KMS-11 (cell line): ENCODE measurements around the gene LMTK2.

Experiments
- H2AFZ ChIP-seq: fragments of 200-600 bp; sonication (generic); 2 replicates; pipeline ENCODE4 v1.6.1; 2016; ENCODE audit warnings: antibody characterized with exemption, mixed run types, low read depth
- H3K27ac ChIP-seq: fragments of 200-600 bp; sonication (generic); 2 replicates; pipeline ENCODE4 v1.6.1; 2016; ENCODE audit warnings: mild to moderate bottlenecking, mixed run types
- H3K27me3 ChIP-seq: fragments of 200-600 bp; sonication (generic); 2 replicates; pipeline ENCODE4 v1.6.1; 2017; ENCODE audit warnings: mild to moderate bottlenecking, low read depth, mixed run types, moderate library complexity; ENCODE audit not compliant: insufficient read depth
- H3K36me3 ChIP-seq: fragments of 200-600 bp; sonication (generic); 2 replicates; pipeline ENCODE4 v1.6.1; 2017; ENCODE audit warnings: mild to moderate bottlenecking, mixed run types; ENCODE audit not compliant: insufficient read depth
- H3K4me1 ChIP-seq: fragments of 200-600 bp; sonication (generic); 2 replicates; pipeline ENCODE4 v1.6.1; 2016; ENCODE audit warnings: mild to moderate bottlenecking, low read depth, mixed run types; ENCODE audit not compliant: poor library complexity, severe bottlenecking
- H3K4me2 ChIP-seq: fragments of 200-600 bp; sonication (generic); 2 replicates; pipeline ENCODE4 v1.7.0; 2016; ENCODE audit warnings: mild to moderate bottlenecking, mixed run types
- H3K4me3 ChIP-seq: fragments of 200-600 bp; sonication (generic); IDR thresholded peaks from 2 replicates; pipeline ENCODE4 v1.6.1; 2017; ENCODE audit warnings: low read depth, low read length, mixed read lengths; ENCODE audit not compliant: insufficient read depth
- H3K79me2 ChIP-seq: fragments of 200-600 bp; sonication (generic); 2 replicates; pipeline ENCODE4 v1.6.1; 2016; ENCODE audit warnings: low read depth, mixed run types; ENCODE audit not compliant: insufficient read depth
- H3K9ac ChIP-seq: fragments of 200-600 bp; sonication (generic); 2 replicates; pipeline ENCODE4 v1.6.1; 2016; ENCODE audit warnings: mild to moderate bottlenecking, mixed run types
- H4K20me1 ChIP-seq: fragments of 200-600 bp; sonication (generic); 2 replicates; pipeline ENCODE4 v1.6.1; 2016; ENCODE audit warnings: mild to moderate bottlenecking, mixed run types; ENCODE audit not compliant: insufficient read depth
- TF ChIP-seq, protein P1 (sequence below): fragments of 200-600 bp; sonication (generic); conservative IDR thresholded peaks from 2 replicates; pipeline ENCODE4 v1.6.1; 2017; ENCODE audit warnings: low read depth, mild to moderate bottlenecking, antibody characterized with exemption, low read length, moderate library complexity, mixed read lengths

LMTK2 gene

GRCh38 chr7:98112077-98112476 lies 5.4 kb downstream of the LMTK2 start:
- H4K20me1 ChIP-seq: no peaks in the 10 kb centered on the region
- peaks cover 66% of the 10 kb centered on the region for H3K79me2 ChIP-seq

DNA sequence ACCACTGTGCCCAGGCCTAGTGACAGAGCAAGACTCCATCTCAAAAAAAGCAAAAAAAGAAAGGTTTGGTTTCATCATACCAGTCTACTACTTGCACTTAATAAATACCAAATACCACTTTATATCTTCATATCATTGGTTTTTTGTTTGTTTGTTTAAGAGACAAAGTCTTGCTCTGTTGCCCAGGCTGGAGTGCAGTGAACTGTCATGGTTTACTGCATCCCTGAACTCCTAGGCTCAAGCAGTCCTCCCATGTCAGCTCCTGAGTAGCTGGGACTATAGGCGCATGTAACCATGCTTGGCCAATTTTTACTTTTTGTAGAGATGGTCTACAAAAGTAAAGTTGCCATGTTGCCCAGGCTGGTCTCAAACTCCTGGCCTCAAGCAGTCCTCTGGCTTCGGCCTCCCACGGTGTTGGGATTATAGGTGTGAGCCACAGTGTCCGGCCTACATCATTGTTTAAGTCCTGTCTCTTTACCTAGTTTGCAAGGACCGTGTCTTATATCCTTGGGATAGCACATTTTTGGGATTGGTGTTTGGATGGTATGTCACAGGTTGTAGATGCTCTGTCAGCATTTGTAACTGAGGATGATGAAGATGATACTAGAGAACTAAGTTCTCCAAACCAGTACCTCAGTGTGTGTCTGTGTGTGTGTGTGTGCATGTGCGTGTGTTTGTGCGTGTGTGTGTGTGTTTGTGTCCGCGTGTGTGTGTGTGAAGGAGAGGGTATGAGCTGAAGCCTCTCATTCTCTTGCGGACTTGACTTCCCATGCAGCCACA lies 9.3 kb downstream of the LMTK2 start:
- Histone ChIP-seq H3K4me2 (no peak overlapping the region), H3K4me1 (no peaks in the 10 kb centered on the region), H3K36me3 (no peaks in the 10 kb centered on the region), H3K9ac (no peak overlapping the region), H2AFZ (no peak overlapping the region), H3K79me2 (peaks cover 38% of the 10 kb centered on the region; the same call in 1 of the 2 replicates), H3K27ac (no peak overlapping the region), H4K20me1 (no peaks in the 10 kb centered on the region), H3K4me3 (no peak overlapping the region), H3K27me3 (no peaks in the 10 kb centered on the region)
- TF ChIP-seq, protein P1, sequence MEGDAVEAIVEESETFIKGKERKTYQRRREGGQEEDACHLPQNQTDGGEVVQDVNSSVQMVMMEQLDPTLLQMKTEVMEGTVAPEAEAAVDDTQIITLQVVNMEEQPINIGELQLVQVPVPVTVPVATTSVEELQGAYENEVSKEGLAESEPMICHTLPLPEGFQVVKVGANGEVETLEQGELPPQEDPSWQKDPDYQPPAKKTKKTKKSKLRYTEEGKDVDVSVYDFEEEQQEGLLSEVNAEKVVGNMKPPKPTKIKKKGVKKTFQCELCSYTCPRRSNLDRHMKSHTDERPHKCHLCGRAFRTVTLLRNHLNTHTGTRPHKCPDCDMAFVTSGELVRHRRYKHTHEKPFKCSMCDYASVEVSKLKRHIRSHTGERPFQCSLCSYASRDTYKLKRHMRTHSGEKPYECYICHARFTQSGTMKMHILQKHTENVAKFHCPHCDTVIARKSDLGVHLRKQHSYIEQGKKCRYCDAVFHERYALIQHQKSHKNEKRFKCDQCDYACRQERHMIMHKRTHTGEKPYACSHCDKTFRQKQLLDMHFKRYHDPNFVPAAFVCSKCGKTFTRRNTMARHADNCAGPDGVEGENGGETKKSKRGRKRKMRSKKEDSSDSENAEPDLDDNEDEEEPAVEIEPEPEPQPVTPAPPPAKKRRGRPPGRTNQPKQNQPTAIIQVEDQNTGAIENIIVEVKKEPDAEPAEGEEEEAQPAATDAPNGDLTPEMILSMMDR: no peak

More at GRCh38 chr7:98112077-98112476, 5.4 kb downstream of the LMTK2 start:
- Histone ChIP-seq H3K36me3 (0 out of 2 replicates have a peak, but pooled peaks cover 3% of the 10 kb centered on the region), H3K27ac (no peak overlapping the region), H3K27me3 (no peaks in the 10 kb centered on the region), H3K9ac (no peak overlapping the region), H3K4me2 (no peak overlapping the region), H3K4me3 (no peak overlapping the region), H2AFZ (no peak overlapping the region), H3K4me1 (peaks cover 8% of the 10 kb centered on the region)
- TF ChIP-seq, protein P1: no peak

DNA sequence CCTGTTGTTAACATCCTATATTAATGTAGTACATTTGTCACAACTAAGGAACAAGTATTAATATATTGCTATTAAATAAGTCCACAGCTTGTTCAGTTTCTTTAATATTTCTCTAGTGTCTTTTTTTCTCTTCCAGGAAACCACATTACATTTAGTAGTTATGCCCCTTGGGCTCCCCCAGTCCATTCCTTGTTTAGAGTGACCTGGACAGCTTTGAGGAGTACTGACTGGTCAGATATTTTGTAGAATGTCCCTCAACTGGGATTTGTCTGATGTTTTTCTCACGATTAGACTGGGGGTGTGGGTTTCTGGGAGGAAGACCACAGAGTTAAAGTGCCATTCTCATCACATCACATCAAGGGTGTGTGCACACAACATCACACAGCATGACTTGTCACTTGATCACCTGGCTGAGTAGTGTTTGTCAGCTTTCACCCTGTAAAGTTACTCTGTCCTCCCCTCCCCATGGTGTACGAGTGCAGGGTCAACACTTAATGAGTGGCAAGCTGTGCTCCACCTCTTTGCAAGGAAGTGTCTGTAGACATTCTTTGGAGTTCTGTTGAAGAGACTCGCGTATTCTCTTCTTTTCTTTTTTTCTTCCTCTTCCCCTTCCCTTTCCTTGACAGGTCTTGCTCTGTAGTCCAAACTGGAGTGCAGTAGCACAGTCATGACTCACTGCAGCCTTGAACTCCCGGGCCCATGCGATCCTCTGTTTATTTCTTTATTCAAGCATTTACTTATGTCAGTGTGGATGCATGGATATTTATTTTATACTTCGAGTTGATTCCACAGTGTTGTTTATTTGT lies 10.2 kb downstream of the LMTK2 start:
- no peaks in the 10 kb centered on the region for H3K4me1 ChIP-seq
- TF ChIP-seq, protein P1: no peak
- no peaks in the 10 kb centered on the region for H3K36me3 ChIP-seq
- H3K9ac ChIP-seq: no peak overlapping the region
- H3K27me3 ChIP-seq: no peaks in the 10 kb centered on the region
- no peak overlapping the region for H2AFZ ChIP-seq
- H3K4me3 ChIP-seq: no peak overlapping the region
- no peaks in the 10 kb centered on the region for H4K20me1 ChIP-seq
- H3K27ac ChIP-seq: no peak overlapping the region
- H3K4me2 ChIP-seq: no peak overlapping the region
- peaks cover 38% of the 10 kb centered on the region; the same call in 1 of the 2 replicates for H3K79me2 ChIP-seq

- Histone ChIP-seq H3K4me2 (no peak overlapping the region), H3K4me3 (no peak overlapping the region), H3K79me2 (peaks cover 22% of the 10 kb centered on the region; the same call in 1 of the 2 replicates), H3K4me1 (no peaks in the 10 kb centered on the region), H3K27me3 (no peaks in the 10 kb centered on the region), H4K20me1 (no peaks in the 10 kb centered on the region), H3K9ac (no peak overlapping the region), H3K27ac (no peak overlapping the region), H3K36me3 (no peaks in the 10 kb centered on the region), H2AFZ (no peak overlapping the region)
- TF ChIP-seq, protein P1: no peak
Measured at GRCh38 chr7:98119256-98119918, 12.7 kb downstream of the LMTK2 start.
